Endothelial cell of umbilical vein (primary cell): ENCODE data around the gene EIF4E1B.

Experiments used
- EZH2 ChIP-seq: IDR thresholded peaks from 2 replicates; pipeline ENCODE4 v1.6.1; 2012; ENCODE audit warnings: borderline replicate concordance, low read depth, mild to moderate bottlenecking, moderate library complexity, low read length, inconsistent platforms; ENCODE audit not compliant: severe bottlenecking
- POLR2A ChIP-seq: IDR thresholded peaks from 2 replicates; pipeline ENCODE4 v1.6.1; 2012; ENCODE audit warnings: low read depth, mild to moderate bottlenecking, control low read depth, low read length
- POLR2AphosphoS5 ChIP-seq: IDR thresholded peaks from 2 replicates; pipeline ENCODE4 v1.6.1; 2012; ENCODE audit warnings: low read depth, mild to moderate bottlenecking, control low read depth, low read length, moderate library complexity; ENCODE audit not compliant: insufficient read depth
- TF ChIP-seq, protein P1 (sequence below): IDR thresholded peaks from 2 replicates; pipeline ENCODE4 v1.6.1; 2011; ENCODE audit not compliant: insufficient read depth, insufficient read length
- TF ChIP-seq, protein P2 (sequence below), 2 donors: IDR thresholded peaks; 1 replicate in 1 of 2; 2 replicates in 1 of 2; pipeline ENCODE4 v1.5.1; 2011; ENCODE audit warnings: low read length in 2 of 2, mild to moderate bottlenecking in 2 of 2, moderate library complexity in 2 of 2, control low read depth in 1 of 2, inconsistent platforms in 1 of 2, low read depth in 1 of 2; ENCODE audit not compliant: insufficient read depth in 1 of 2; ENCODE audit errors: extremely low read depth in 1 of 2

DNA sequence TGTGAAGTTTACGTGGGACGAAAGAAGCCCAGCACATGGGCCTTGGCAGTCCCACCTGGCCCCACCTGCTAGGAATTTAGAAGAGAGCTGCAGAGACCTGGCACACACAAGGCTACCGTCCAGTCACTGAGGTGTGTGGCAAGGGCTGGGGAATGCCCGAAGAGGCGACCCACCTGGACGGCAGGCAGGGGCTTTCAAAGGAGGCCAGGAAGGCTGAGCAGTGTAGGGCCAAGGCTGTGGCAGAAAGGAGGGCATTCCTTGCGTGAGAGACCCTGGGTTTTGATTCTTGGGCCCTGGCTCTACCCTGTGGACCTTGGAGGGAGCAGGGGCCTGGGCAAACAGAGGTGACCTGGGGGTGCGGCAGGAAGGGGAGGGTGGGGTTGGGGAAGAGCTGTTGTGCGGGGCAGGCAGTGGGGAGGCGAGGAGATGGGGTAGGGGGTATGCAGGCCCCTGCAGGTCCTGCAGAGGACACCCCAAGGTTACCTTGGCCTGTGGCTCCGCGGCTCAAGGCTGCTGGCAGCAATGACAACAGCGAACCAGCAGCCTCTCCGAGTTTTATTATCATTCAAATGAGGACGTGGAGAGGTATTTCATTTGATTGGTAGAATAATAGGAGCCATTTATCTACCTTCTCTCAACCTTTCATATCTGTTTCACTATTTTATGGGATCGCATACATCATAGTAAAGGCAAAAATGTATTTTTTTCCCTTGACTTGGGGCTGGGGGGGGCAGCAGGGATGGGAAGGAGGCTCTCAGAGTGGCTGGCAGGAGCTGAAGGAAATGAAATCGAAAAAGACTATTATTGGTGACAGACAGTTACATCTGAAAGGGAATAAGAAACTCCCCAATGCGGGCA lies 41.6 kb downstream of the EIF4E1B start:
- TF ChIP-seq POLR2AphosphoS5 (no peak), EZH2 (no peak), POLR2A (no peak)
- TF ChIP-seq, protein P1, sequence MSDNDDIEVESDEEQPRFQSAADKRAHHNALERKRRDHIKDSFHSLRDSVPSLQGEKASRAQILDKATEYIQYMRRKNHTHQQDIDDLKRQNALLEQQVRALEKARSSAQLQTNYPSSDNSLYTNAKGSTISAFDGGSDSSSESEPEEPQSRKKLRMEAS = no peak
- TF ChIP-seq, protein P2, sequence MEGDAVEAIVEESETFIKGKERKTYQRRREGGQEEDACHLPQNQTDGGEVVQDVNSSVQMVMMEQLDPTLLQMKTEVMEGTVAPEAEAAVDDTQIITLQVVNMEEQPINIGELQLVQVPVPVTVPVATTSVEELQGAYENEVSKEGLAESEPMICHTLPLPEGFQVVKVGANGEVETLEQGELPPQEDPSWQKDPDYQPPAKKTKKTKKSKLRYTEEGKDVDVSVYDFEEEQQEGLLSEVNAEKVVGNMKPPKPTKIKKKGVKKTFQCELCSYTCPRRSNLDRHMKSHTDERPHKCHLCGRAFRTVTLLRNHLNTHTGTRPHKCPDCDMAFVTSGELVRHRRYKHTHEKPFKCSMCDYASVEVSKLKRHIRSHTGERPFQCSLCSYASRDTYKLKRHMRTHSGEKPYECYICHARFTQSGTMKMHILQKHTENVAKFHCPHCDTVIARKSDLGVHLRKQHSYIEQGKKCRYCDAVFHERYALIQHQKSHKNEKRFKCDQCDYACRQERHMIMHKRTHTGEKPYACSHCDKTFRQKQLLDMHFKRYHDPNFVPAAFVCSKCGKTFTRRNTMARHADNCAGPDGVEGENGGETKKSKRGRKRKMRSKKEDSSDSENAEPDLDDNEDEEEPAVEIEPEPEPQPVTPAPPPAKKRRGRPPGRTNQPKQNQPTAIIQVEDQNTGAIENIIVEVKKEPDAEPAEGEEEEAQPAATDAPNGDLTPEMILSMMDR (IDR thresholded peaks at IDR 0.05; ENCODE audit: extremely low read depth in 1 of 2, insufficient read depth in 1 of 2, low read depth in 1 of 2, low read length in 2 of 2) = no peak
